Naive B cell (primary cell): ENCODE measurements around the gene ATP10B. TPM values are rescaled to one million over a fixed set of nuclear protein-coding genes. Genes with fewer than 3 reads are reported as not detected.

Experiments
- ATAC-seq, 2 donors: fragments of 150-1000 bp; cut with Tn5 transposase; 2 replicates each; pipeline ENCODE4 v1.10.0; 2021; ENCODE audit warnings: low read depth in 2 of 2, mild to moderate bottlenecking in 2 of 2, moderate library complexity in 2 of 2
- DNase-seq: peaks from one replicate; pipeline ENCODE4 v3.0.0; 2022
- H3K27ac Mint-ChIP-seq, 6 donors: one replicate each; pipeline ENCODE4 v1.8.0; 2020 to 2022; ENCODE audit warnings: mild to moderate bottlenecking in 6 of 6, mixed read lengths in 6 of 6, moderate library complexity in 5 of 6, inconsistent platforms in 2 of 6
- H3K27me3 Mint-ChIP-seq, 3 donors: one replicate each; pipeline ENCODE4 v1.8.0; 2021 to 2022; ENCODE audit warnings: mixed read lengths in 3 of 3, mild to moderate bottlenecking in 1 of 3
- H3K36me3 Mint-ChIP-seq, 2 donors: one replicate each; pipeline ENCODE4 v1.8.0; 2020 to 2022; ENCODE audit warnings: mixed read lengths in 2 of 2, inconsistent platforms in 1 of 2, mild to moderate bottlenecking in 1 of 2
- H3K4me1 Mint-ChIP-seq, 3 donors: one replicate each; pipeline ENCODE4 v1.8.0; 2020 to 2022; ENCODE audit warnings: mixed read lengths in 3 of 3, inconsistent platforms in 1 of 3, mild to moderate bottlenecking in 1 of 3, moderate library complexity in 1 of 3
- H3K4me3 Mint-ChIP-seq, 8 donors: one replicate each; pipeline ENCODE4 v1.8.0; 2020 to 2022; ENCODE audit warnings: mild to moderate bottlenecking in 8 of 8, mixed read lengths in 8 of 8, moderate library complexity in 8 of 8, inconsistent platforms in 2 of 8
- H3K9me3 Mint-ChIP-seq, 7 donors: one replicate each; pipeline ENCODE4 v1.8.0; 2020 to 2022; ENCODE audit warnings: mixed read lengths in 7 of 7, mild to moderate bottlenecking in 5 of 7, inconsistent platforms in 2 of 7, moderate library complexity in 1 of 7
- polyA plus RNA-seq, 6 donors: library from polyadenylated mRNA; unstranded; fragments of 300-500 nt; fragmentation: Illumina TruSeq; gene quantifications; one replicate each; pipeline ENCODE4 v1.2.3, GENCODE V29; 2021; ENCODE audit warnings: low read depth in 6 of 6

ATP10B gene
- polyA plus RNA-seq, 6 donors from 2014 or later, result not detected

- Mint-ChIP-seq H3K36me3 (no peaks in the 10 kb centered on the region), H3K27ac (no peak overlapping the region), H3K4me3 (peak overlapping the region in 1 of 8 donors; percentile 15), H3K27me3 (peaks cover 0 to 9% (median 8%) of the 10 kb centered on the region in 3 donors), H3K9me3 (no peaks in the 10 kb centered on the region), H3K4me1 (no peaks in the 10 kb centered on the region)
- ATAC-seq (no peak), DNase-seq (no peak)
Observed at GRCh38 chr5:160679567-160680309, 172.3 kb downstream of the ATP10B start.

- ATAC-seq (no peak), DNase-seq (no peak)
- peaks cover 0 to 2% (median 0%) of the 10 kb centered on the region in 7 donors for H3K9me3 Mint-ChIP-seq
- no peaks in the 10 kb centered on the region for H3K4me1 Mint-ChIP-seq
- peaks cover 0 to 14% (median 9%) of the 10 kb centered on the region in 3 donors for H3K27me3 Mint-ChIP-seq
- no peaks in the 10 kb centered on the region for H3K36me3 Mint-ChIP-seq
- no peak overlapping the region for H3K4me3 Mint-ChIP-seq
- peak overlapping the region in 1 of 6 donors; percentile 29 for H3K27ac Mint-ChIP-seq
Observed at GRCh38 chr5:160675988-160676387, 176.0 kb downstream of the ATP10B start.

- peak overlapping the region in 2 of 6 donors; percentile 42 to 77 for H3K27ac Mint-ChIP-seq
- no peak for ATAC-seq
Observed at GRCh38 chr5:160674901-160675300, 177.1 kb downstream of the ATP10B start.

GRCh38 chr5:160672521-160672920 lies 179.5 kb downstream of the ATP10B start:
- no peak overlapping the region for H3K27ac Mint-ChIP-seq
- peaks cover 0 to 2% (median 0%) of the 10 kb centered on the region in 7 donors for H3K9me3 Mint-ChIP-seq
- H3K36me3 Mint-ChIP-seq, result no peaks in the 10 kb centered on the region
- H3K4me3 Mint-ChIP-seq, result no peak overlapping the region
- no peak for DNase-seq
- peaks cover 0 to 23% (median 5%) of the 10 kb centered on the region in 3 donors for H3K27me3 Mint-ChIP-seq
- H3K4me1 Mint-ChIP-seq, result no peaks in the 10 kb centered on the region
- ATAC-seq, result no peak

More at GRCh38 chr5:160674901-160675300, 177.1 kb downstream of the ATP10B start:
- H3K9me3 Mint-ChIP-seq, result peaks cover 0 to 2% (median 0%) of the 10 kb centered on the region in 7 donors
- H3K27me3 Mint-ChIP-seq, result peaks cover 0 to 19% (median 9%) of the 10 kb centered on the region in 3 donors
- no peak overlapping the region for H3K4me3 Mint-ChIP-seq
- no peaks in the 10 kb centered on the region for H3K36me3 Mint-ChIP-seq
- DNase-seq, result no peak
- H3K4me1 Mint-ChIP-seq, result no peaks in the 10 kb centered on the region

GRCh38 chr5:160668356-160668755 lies 183.7 kb downstream of the ATP10B start:
- H3K27me3 Mint-ChIP-seq, result peaks cover 0 to 10% (median 9%) of the 10 kb centered on the region in 3 donors
- no peak for ATAC-seq
- H3K4me1 Mint-ChIP-seq, result no peaks in the 10 kb centered on the region
- DNase-seq, result no peak
- H3K36me3 Mint-ChIP-seq, result no peaks in the 10 kb centered on the region
- no peak overlapping the region for H3K27ac Mint-ChIP-seq
- H3K9me3 Mint-ChIP-seq, result peaks cover 0 to 2% (median 0%) of the 10 kb centered on the region in 7 donors
- H3K4me3 Mint-ChIP-seq, result no peak overlapping the region

GRCh38 chr5:160667160-160667559 lies 184.9 kb downstream of the ATP10B start:
- H3K27ac Mint-ChIP-seq, result no peak overlapping the region
- ATAC-seq, result no peak
- no peak overlapping the region for H3K4me3 Mint-ChIP-seq
- peaks cover 0 to 3% (median 0%) of the 10 kb centered on the region in 7 donors for H3K9me3 Mint-ChIP-seq
- no peaks in the 10 kb centered on the region for H3K4me1 Mint-ChIP-seq
- H3K27me3 Mint-ChIP-seq, result peaks cover 0 to 10% (median 9%) of the 10 kb centered on the region in 3 donors
- no peaks in the 10 kb centered on the region for H3K36me3 Mint-ChIP-seq
- DNase-seq, result no peak

- Mint-ChIP-seq H3K36me3 (no peaks in the 10 kb centered on the region), H3K4me1 (no peaks in the 10 kb centered on the region), H3K4me3 (no peak overlapping the region), H3K27me3 (peaks cover 13 to 16% (median 13%) of the 10 kb centered on the region in 3 donors), H3K27ac (no peak overlapping the region), H3K9me3 (peaks cover 0 to 3% (median 0%) of the 10 kb centered on the region in 7 donors)
- ATAC-seq (no peak), DNase-seq (no peak)
Observed at GRCh38 chr5:160665460-160665859, 186.6 kb downstream of the ATP10B start.

GRCh38 chr5:160660132-160660531 lies 191.9 kb downstream of the ATP10B start:
- H3K4me1 Mint-ChIP-seq, result no peaks in the 10 kb centered on the region
- ATAC-seq (no peak), DNase-seq (no peak)
- no peak overlapping the region for H3K27ac Mint-ChIP-seq
- H3K36me3 Mint-ChIP-seq, result no peaks in the 10 kb centered on the region
- H3K9me3 Mint-ChIP-seq, result peaks cover 0 to 3% (median 0%) of the 10 kb centered on the region in 7 donors
- H3K4me3 Mint-ChIP-seq, result no peak overlapping the region
- peaks cover 10 to 24% (median 19%) of the 10 kb centered on the region in 3 donors for H3K27me3 Mint-ChIP-seq

GRCh38 chr5:160657622-160658458 lies 194.2 kb downstream of the ATP10B start:
- ATAC-seq, result no peak
- Mint-ChIP-seq H3K27me3 (peaks cover 10 to 24% (median 19%) of the 10 kb centered on the region in 3 donors), H3K9me3 (peaks cover 0 to 3% (median 0%) of the 10 kb centered on the region in 7 donors), H3K27ac (no peak overlapping the region), H3K4me1 (no peaks in the 10 kb centered on the region), H3K4me3 (no peak overlapping the region), H3K36me3 (no peaks in the 10 kb centered on the region)
- no peak for DNase-seq

GRCh38 chr5:160657068-160657507 lies 194.9 kb downstream of the ATP10B start:
- no peak for DNase-seq
- Mint-ChIP-seq H3K4me3 (no peak overlapping the region), H3K27me3 (peaks cover 10 to 24% (median 19%) of the 10 kb centered on the region in 3 donors), H3K27ac (no peak overlapping the region), H3K36me3 (no peaks in the 10 kb centered on the region), H3K4me1 (no peaks in the 10 kb centered on the region), H3K9me3 (peaks cover 0 to 2% (median 0%) of the 10 kb centered on the region in 7 donors)
- no peak for ATAC-seq

- Mint-ChIP-seq H3K4me3 (no peak overlapping the region), H3K4me1 (no peaks in the 10 kb centered on the region), H3K27me3 (peaks cover 7 to 18% (median 13%) of the 10 kb centered on the region in 3 donors), H3K9me3 (no peaks in the 10 kb centered on the region), H3K27ac (no peak overlapping the region), H3K36me3 (no peaks in the 10 kb centered on the region)
- DNase-seq (no peak), ATAC-seq (no peak)
Observed at GRCh38 chr5:160655717-160656116, 196.3 kb downstream of the ATP10B start.

- peaks cover 0 to 8% (median 8%) of the 10 kb centered on the region in 3 donors for H3K27me3 Mint-ChIP-seq
- H3K36me3 Mint-ChIP-seq, result no peaks in the 10 kb centered on the region
- no peak for DNase-seq
- no peak overlapping the region for H3K4me3 Mint-ChIP-seq
- H3K9me3 Mint-ChIP-seq, result no peaks in the 10 kb centered on the region
- peak overlapping the region in 1 of 6 donors; percentile 6 for H3K27ac Mint-ChIP-seq
- no peaks in the 10 kb centered on the region for H3K4me1 Mint-ChIP-seq
- no peak for ATAC-seq
Observed at GRCh38 chr5:160651692-160652645, 200.0 kb downstream of the ATP10B start.

- Mint-ChIP-seq H3K4me1 (no peaks in the 10 kb centered on the region), H3K4me3 (no peak overlapping the region), H3K36me3 (no peaks in the 10 kb centered on the region), H3K27me3 (peaks cover 0 to 9% (median 5%) of the 10 kb centered on the region in 3 donors), H3K27ac (peak overlapping the region in 1 of 6 donors; percentile 52), H3K9me3 (no peaks in the 10 kb centered on the region)
- no peak for ATAC-seq
- no peak for DNase-seq
Observed at GRCh38 chr5:160649304-160649703, 202.7 kb downstream of the ATP10B start.
